GM12878 (cell line): ENCODE data around the gene COL5A3. TPM values are rescaled to one million over a fixed set of nuclear protein-coding genes. Genes with fewer than 3 reads are reported as not detected.

ENCODE experiments used
- ATAC-seq: fragments of 200-7000 bp; cut with Tn5 transposase; 3 replicates; pipeline ENCODE4 v1.9.1; 2020; ENCODE audit warnings: mild to moderate bottlenecking, moderate library complexity
- BruUV-seq: library from RNA; stranded (reverse); fragments of 400-500 nt; replicated peaks from 2 replicates; lab custom pipeline; 2021; lab: Mats Ljungman, UMichigan
- CTCF ChIA-PET: fragments of 300-600 bp; sonication (Branson Sonifier 250); formaldehyde crosslinking; extraction: SDS; loops from one replicate; lab custom pipeline; 2021; ENCODE audit warnings: inconsistent platforms; lab: Yijun Ruan, JAX
- POLR2A ChIA-PET: fragments of 350-600 bp; formaldehyde crosslinking; extraction: SDS; loops from one replicate; lab custom pipeline; 2021; ENCODE audit warnings: inconsistent platforms; lab: Charles Lee
- RAD21 ChIA-PET: fragments of 300-600 bp; sonication (Branson Sonifier 250); formaldehyde crosslinking; loops from one replicate; lab custom pipeline; 2023; ENCODE audit warnings: antibody characterized with exemption; ENCODE audit not compliant: unreplicated experiment; lab: Charles Lee
- SMC1A ChIA-PET: fragments of 300-600 bp; sonication (Branson Sonifier 250); formaldehyde crosslinking; loops from one replicate; lab custom pipeline; 2023; ENCODE audit not compliant: unreplicated experiment, uncharacterized antibody; lab: Charles Lee
- DNase-seq: peaks from one replicate; pipeline ENCODE4 v3.0.0-alpha.2; 2011; ENCODE audit warnings: low read depth, low spot score
- FAIRE-seq: peaks from 3 replicates; lab custom pipeline; 2011; peaks lifted over from hg19 to GRCh38; lab: Jason Lieb, UNC
- H2AFZ ChIP-seq: 2 replicates; pipeline ENCODE4 v1.6.0; 2011; ENCODE audit warnings: low read depth, low read length, control low read depth; ENCODE audit not compliant: control insufficient read depth
- H3K27ac ChIP-seq: 2 replicates; pipeline ENCODE4 v1.5.1; 2011; ENCODE audit warnings: control low read depth; ENCODE audit not compliant: control insufficient read depth, insufficient read depth
- H3K27me3 ChIP-seq, 2 experiments: replicated peaks in 1 of 2; 2 replicates each; pipeline versions ENCODE4 v1.6.0 to v1.6.1; 2011; ENCODE audit warnings: low read length in 1 of 2; ENCODE audit not compliant: control insufficient read depth in 2 of 2, insufficient read depth in 2 of 2
- H3K36me3 ChIP-seq, 2 experiments: 2 replicates each; pipeline ENCODE4 v1.5.1; 2011; ENCODE audit warnings: low read length in 1 of 2; ENCODE audit not compliant: control insufficient read depth in 2 of 2, insufficient read depth in 2 of 2
- H3K4me1 ChIP-seq: 2 replicates; pipeline ENCODE4 v1.6.1; 2011; ENCODE audit warnings: mild to moderate bottlenecking, low read length, moderate library complexity, mixed read lengths; ENCODE audit not compliant: control insufficient read depth, insufficient read depth
- H3K4me2 ChIP-seq: 2 replicates; pipeline ENCODE4 v1.6.0; 2011; ENCODE audit warnings: control low read depth; ENCODE audit not compliant: control insufficient read depth, insufficient read depth
- H3K4me3 ChIP-seq: fragments of 200-600 bp; sonication (generic); 2 replicates; pipeline ENCODE4 v1.5.1; 2016
- H3K79me2 ChIP-seq: 2 replicates; pipeline ENCODE4 v1.6.0; 2011; ENCODE audit warnings: low read length; ENCODE audit not compliant: control insufficient read depth, insufficient read depth
- H3K9ac ChIP-seq: 2 replicates; pipeline ENCODE4 v1.8.0; 2011; ENCODE audit warnings: low read length, control low read depth, mixed read lengths; ENCODE audit not compliant: control insufficient read depth, insufficient read depth
- H3K9me3 ChIP-seq: replicated peaks from 3 replicates; pipeline ENCODE4 v1.5.1; 2011; ENCODE audit warnings: mild to moderate bottlenecking, low read length; ENCODE audit not compliant: control insufficient read depth, insufficient read depth
- H4K20me1 ChIP-seq: 2 replicates; pipeline ENCODE4 v1.6.0; 2011; ENCODE audit not compliant: control insufficient read depth, insufficient read depth
- GATAD2B ChIP-seq: fragments of 450-650 bp; conservative IDR thresholded peaks from 2 replicates; pipeline ENCODE4 v1.6.1; 2017; ENCODE audit warnings: low read depth, mild to moderate bottlenecking, moderate library complexity
- HSF1 ChIP-seq: fragments of 150-350 bp; IDR thresholded peaks from 2 replicates; pipeline ENCODE4 v1.6.1; 2014; ENCODE audit warnings: mild to moderate bottlenecking, low read depth, low read length
- MTA2 ChIP-seq: fragments of 450-650 bp; IDR thresholded peaks from 2 replicates; pipeline ENCODE4 v1.6.1; 2016; ENCODE audit warnings: low read depth, mild to moderate bottlenecking, moderate library complexity
- SUZ12 ChIP-seq: fragments of 200-600 bp; sonication (generic); IDR thresholded peaks from one replicate; pipeline ENCODE4 v1.6.1; 2018; ENCODE audit warnings: antibody characterized with exemption, mild to moderate bottlenecking; ENCODE audit not compliant: unreplicated experiment
- ZBTB11 ChIP-seq: fragments of 450-650 bp; formaldehyde crosslinking; IDR thresholded peaks from 2 replicates; pipeline ENCODE4 v1.5.0; 2022; ENCODE audit warnings: mild to moderate bottlenecking, missing genetic modification characterization
- WGBS: methylation state at CpG from one replicate; pipeline ENCODE4 v1.1.6; 2016; ENCODE audit warnings: low lambda C conversion rate; ENCODE audit not compliant: insufficient replicate concordance, insufficient coverage; ENCODE audit errors: missing lambda C conversion rate; 5-methylcytosine and 5-hydroxymethylcytosine counted together
- in situ Hi-C: fragments of 300-500 bp; cut with MboI; formaldehyde crosslinking; loops from 9 replicates; pipeline ENCODE4 v1.14.3; 2018; ENCODE audit warnings: mixed read lengths
- intact Hi-C: fragments of 100-400 bp; cut with micrococcal nuclease; formaldehyde crosslinking; loops from one replicate; pipeline ENCODE4 v1.14.2; 2022; ENCODE audit not compliant: unreplicated experiment
- polyA plus RNA-seq, 11 experiments: library from polyadenylated mRNA; depleted of rRNA in 4 of 11; unstranded in 6 of 11; stranded (reverse) in 5 of 11; fragments of >200 nt; fragmentation: Nextera tagmentation in 4 of 11; fragmentation: Illumina TruSeq in 1 of 11; extraction: Ambion mirVana in 4 of 11; extraction: Trizol in 1 of 11; gene quantifications; 1 replicate in 1 of 11; 2 replicates in 10 of 11; pipeline versions ENCODE4 v1.2.1 to v1.2.3, GENCODE V29; 2011 to 2016; ENCODE audit warnings: inconsistent platforms in 2 of 11, missing spikeins in 2 of 11, low read depth in 1 of 11
- total RNA-seq, 4 experiments: library from RNA; depleted of rRNA in 3 of 4; stranded (reverse); fragments of >200 nt in 3 of 4; fragmentation: Illumina TruSeq in 1 of 4; extraction: Trizol in 1 of 4; gene quantifications; 2 replicates each; pipeline versions ENCODE4 v1.2.1 to v1.2.3, GENCODE V29; 2013 to 2021

COL5A3 gene
- total and polyA plus RNA-seq, 10 of the 15 experiments (the other 5 are each of a cell fraction or from before 2014, with no cell fraction given): under 0.01 to 8.3 (median 0.10) TPM; not detected in 2

GRCh38 chr19:9968820-9969687, 41.2 kb downstream of the COL5A3 start:
- no peak for DNase-seq
- no peaks in the 10 kb centered on the region for H3K9me3 ChIP-seq
- H3K4me3 ChIP-seq: no peak overlapping the region
- no peaks in the 10 kb centered on the region for H3K27me3 ChIP-seq
- FAIRE-seq: no peak
- H3K36me3 ChIP-seq: no peaks in the 10 kb centered on the region
- H4K20me1 ChIP-seq: no peaks in the 10 kb centered on the region
- no peak for ATAC-seq
- in situ Hi-C loops: no loop called here
- no peak for TF ChIP-seq GATAD2B
- no peak for TF ChIP-seq ZBTB11 (CRISPR knock-in tag)
- no peak for TF ChIP-seq HSF1
- TF ChIP-seq MTA2: no peak
- no peak for TF ChIP-seq SUZ12
- H3K9ac ChIP-seq: no peak overlapping the region
- H3K27ac ChIP-seq: no peak overlapping the region
- H3K4me2 ChIP-seq: no peak overlapping the region
- ChIA-PET RAD21 (no interaction called here), POLR2A (no interaction called here), CTCF (no interaction called here), SMC1A (no interaction called here)
- no peaks in the 10 kb centered on the region for H3K4me1 ChIP-seq
- WGBS: 6% methylated on average over 8 of the region's 8 CpGs
- H2AFZ ChIP-seq: no peak overlapping the region
- no TSS peak for BruUV-seq
- intact Hi-C loops: no loop called here
- H3K79me2 ChIP-seq: no peaks in the 10 kb centered on the region
